ENCODE data around the gene MAP4K4.

DNA sequence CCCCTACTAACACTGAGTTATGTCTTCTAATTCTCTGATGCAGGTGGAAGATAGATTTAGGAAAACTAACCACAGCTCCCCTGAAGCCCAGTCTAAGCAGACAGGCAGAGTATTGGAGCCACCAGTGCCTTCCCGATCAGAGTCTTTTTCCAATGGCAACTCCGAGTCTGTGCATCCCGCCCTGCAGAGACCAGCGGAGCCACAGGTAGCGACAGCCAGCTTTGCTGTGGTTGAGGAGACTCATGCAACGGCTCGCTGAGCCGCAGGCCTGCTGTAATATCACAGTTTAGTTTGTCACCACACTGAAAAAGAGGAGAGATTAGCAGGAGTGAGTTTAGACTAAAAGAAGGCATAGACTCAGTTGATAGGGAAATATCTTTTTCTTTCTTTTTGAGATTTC lies 163.3 kb downstream of the MAP4K4 start:
- no peak for TF ChIP-seq RAD51 (IDR thresholded peaks at IDR 0.05; ENCODE audit: borderline replicate concordance)
- TF ChIP-seq IKZF1 (IDR thresholded peaks at IDR 0.05) = no peak
- TF ChIP-seq GPN1 (CRISPR knock-in tag; IDR thresholded peaks at IDR 0.05; ENCODE audit: borderline replicate concordance) = no peak
- TF ChIP-seq KAT7 (CRISPR knock-in tag; IDR thresholded peaks at IDR 0.05; ENCODE audit: borderline replicate concordance) = no peak
- TF ChIP-seq EP300 (IDR thresholded peaks at IDR 0.05; ENCODE audit: low read depth in 2 of 2, low read length in 2 of 2) = no peak
- TF ChIP-seq EP300 (CRISPR knock-in tag; IDR thresholded peaks at IDR 0.05; ENCODE audit: borderline replicate concordance) = no peak
- TF ChIP-seq SMC3 (IDR thresholded peaks at IDR 0.05; ENCODE audit: low read length) = no peak
- no peak for TF ChIP-seq ZBTB49 (CRISPR knock-in tag; IDR thresholded peaks at IDR 0.05; ENCODE audit: borderline replicate concordance)
- no peak for TF ChIP-seq MEIS2 (CRISPR knock-in tag; IDR thresholded peaks at IDR 0.05)
- TF ChIP-seq, protein P1, sequence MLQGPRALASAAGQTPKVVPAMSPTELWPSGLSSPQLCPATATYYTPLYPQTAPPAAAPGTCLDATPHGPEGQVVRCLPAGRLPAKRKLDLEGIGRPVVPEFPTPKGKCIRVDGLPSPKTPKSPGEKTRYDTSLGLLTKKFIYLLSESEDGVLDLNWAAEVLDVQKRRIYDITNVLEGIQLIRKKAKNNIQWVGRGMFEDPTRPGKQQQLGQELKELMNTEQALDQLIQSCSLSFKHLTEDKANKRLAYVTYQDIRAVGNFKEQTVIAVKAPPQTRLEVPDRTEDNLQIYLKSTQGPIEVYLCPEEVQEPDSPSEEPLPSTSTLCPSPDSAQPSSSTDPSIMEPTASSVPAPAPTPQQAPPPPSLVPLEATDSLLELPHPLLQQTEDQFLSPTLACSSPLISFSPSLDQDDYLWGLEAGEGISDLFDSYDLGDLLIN (CRISPR knock-in tag; IDR thresholded peaks at IDR 0.05; ENCODE audit: borderline replicate concordance) = no peak
- TF ChIP-seq ATAD3A (CRISPR knock-in tag; IDR thresholded peaks at IDR 0.05) = no peak
- TF ChIP-seq, protein P2, sequence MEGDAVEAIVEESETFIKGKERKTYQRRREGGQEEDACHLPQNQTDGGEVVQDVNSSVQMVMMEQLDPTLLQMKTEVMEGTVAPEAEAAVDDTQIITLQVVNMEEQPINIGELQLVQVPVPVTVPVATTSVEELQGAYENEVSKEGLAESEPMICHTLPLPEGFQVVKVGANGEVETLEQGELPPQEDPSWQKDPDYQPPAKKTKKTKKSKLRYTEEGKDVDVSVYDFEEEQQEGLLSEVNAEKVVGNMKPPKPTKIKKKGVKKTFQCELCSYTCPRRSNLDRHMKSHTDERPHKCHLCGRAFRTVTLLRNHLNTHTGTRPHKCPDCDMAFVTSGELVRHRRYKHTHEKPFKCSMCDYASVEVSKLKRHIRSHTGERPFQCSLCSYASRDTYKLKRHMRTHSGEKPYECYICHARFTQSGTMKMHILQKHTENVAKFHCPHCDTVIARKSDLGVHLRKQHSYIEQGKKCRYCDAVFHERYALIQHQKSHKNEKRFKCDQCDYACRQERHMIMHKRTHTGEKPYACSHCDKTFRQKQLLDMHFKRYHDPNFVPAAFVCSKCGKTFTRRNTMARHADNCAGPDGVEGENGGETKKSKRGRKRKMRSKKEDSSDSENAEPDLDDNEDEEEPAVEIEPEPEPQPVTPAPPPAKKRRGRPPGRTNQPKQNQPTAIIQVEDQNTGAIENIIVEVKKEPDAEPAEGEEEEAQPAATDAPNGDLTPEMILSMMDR (CRISPR knock-in tag; IDR thresholded peaks at IDR 0.05) = no peak
- no peak for TF ChIP-seq CEBPG (CRISPR knock-in tag; IDR thresholded peaks at IDR 0.05)
